NCI-H345 (cell line): Measurements from ENCODE around the gene PDLIM5.

ENCODE experiments used
- DNase-seq: peaks from one replicate; lab custom pipeline; 2025; lab: John Stamatoyannopoulos, UW

Gene PDLIM5

DNA sequence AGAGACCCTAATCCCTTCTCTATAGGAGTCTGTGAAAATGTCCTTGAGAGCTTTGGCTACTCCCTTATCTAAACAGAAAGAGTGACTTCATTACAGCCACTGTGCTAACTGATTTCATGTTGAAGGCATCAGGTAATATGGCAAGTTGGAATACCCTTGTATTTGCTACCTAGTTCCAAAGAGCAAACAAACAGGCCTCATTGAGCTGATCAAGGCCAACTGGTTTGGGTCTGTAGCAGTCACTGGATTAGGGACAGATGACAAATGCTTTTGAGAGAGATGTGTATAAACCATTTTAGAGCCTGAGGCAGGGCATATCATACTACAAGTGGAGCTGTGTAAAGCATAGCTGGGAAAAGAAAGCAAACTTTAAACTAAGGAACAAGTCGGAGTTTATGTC lies 22.9 kb upstream of the PDLIM5 start:
- DNase-seq = no peak

DNA sequence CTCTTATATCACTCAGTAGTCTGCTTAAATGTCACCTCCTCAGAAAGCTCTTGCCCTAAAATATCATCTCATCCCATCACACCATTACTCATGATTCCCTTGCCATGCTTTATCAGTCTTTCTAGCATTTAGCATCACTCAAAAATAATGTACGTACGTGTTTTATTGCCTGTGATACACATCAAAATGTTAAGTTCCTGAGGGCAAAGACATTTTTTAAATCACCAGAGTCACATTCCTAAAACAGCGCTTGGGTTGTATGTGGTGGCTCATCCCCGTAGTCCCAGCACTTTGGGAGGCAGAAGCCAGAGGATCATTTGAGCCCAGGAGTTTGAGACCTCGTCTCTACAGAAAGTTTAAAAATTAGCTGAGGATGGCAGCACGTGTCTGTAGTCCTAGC lies 21.3 kb upstream of the PDLIM5 start:
- no peak for DNase-seq

DNA sequence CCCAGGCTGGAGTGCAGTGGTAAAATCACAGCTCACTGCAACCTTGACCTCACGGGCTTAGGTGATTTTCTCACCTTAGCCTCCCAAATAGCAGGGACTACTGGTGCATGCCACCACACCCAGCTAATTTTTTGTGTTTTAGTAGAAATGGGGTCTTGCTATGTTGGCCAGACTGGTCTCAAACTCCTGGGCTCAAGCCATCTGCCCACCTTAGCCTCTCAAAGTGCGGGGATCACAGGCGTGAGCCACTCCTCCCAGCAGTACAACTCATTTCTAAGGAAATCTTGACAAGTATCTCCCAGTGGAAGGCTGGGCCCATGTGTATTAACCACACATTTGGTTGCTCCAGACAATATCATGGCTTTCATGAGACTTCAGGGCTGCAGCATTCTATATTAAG lies 20.4 kb upstream of the PDLIM5 start:
- no peak for DNase-seq

DNA sequence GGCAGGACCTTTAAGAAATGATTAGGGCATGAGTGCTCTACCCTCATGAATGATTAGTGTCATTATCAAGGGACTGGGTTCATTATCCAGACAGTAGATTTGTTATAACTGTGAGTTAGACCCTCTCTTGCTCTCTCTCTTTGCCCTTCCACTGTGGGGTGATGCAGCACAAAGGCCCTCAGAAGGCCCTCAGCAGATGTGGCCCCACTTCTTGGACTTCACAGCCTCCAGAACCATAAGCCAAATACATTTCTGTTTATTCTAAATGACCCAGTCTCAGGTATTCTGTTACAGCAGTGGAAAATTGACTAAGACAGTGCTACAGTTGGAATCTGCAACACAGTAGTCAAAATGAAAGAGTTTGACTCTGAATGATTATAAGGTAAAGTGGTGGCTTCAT lies 17.2 kb upstream of the PDLIM5 start:
- DNase-seq = no peak

DNA sequence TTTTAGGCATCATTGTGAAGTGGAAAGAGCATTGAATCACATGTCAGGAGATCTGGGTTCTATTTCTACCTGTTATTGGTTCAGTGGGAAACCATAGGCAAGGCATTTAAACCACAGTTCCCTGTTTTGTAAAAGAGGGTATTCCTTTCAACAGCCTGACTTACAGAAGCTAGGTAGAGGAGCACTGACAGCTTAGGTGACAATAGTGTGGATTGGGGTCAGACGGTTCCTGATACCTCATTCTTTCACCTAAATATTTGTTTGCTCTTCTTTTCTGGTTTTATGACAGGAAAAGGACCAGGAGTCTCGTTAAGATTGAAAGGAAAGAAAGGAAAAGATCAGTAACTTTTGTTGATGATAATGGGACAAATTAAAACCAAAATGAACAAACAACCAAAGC lies 15.9 kb upstream of the PDLIM5 start:
- DNase-seq = no peak

DNA sequence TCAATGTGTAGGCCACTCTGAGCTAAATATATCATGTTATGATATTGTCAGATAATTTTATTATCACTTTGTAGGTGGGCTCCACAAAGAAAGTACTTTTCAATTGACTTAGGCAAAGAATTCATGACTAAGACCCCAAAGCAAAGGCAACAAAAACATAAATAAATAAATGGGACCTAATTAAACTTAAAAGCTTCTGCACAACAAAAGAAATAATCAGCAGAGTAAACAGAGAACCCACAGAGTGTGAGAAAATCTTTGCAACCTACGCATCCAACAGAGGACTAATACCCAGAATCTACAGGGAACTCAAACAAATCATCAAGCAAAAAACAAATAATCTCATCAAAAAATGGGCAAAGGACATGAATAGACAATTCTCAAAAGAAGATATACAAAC lies 15.2 kb upstream of the PDLIM5 start:
- DNase-seq = no peak

DNA sequence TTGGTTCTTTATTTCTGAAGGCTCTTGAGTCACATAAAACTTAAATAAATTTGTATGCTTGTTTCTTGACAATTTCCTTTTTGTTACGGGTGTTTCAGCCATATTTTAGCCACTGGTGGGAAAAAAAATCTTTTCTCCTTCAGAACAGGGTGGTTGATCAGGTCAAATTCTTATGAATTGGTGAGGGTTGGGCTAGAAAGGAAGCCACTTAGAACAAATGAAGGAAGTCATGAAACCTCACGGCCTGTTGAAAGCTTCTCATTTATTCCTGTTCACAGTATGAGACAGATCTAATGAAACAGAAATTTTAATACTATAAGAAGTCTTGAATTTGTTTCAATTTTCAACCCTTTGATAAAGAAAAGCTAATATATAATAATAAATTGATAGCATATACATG lies 12.1 kb upstream of the PDLIM5 start:
- no peak for DNase-seq

DNA sequence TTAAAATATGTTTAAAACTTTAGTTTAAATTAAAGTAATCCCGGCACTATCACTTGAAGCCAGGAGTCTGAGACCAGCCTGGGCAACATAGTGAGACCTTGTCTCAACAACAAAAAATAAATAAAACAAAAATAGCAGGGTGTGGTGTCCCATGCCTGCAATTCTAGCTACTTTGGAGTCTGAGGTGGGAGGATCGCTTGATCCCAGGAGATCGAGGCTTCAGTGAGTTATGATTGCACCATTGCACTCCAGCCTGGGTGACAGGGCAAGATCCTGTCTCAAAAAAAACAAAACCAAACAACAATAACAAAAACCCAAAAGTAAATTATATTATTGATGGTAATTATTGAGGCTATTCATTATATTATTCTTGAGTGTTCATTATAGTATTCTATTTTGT lies 9.9 kb upstream of the PDLIM5 start:
- DNase-seq = no peak

DNA sequence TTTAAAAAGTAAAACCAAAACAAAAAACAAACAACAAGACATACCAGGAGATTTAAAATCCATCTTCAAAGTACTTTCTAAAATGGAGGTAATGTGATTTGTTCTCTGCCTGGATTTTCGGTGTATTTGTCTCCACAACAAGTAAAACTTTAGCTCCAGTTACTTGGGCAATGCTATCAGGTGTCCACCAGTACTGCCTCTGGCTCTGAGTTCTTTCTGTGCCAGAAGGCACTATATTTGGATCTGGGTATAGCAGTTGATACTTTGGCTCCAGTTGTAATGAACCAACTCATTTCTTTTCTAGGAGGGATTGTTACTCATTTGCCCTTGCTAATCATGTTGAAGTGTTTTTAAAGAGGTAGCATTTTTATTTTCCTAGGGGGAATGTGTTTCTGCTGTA lies 9.5 kb upstream of the PDLIM5 start:
- no peak for DNase-seq

DNA sequence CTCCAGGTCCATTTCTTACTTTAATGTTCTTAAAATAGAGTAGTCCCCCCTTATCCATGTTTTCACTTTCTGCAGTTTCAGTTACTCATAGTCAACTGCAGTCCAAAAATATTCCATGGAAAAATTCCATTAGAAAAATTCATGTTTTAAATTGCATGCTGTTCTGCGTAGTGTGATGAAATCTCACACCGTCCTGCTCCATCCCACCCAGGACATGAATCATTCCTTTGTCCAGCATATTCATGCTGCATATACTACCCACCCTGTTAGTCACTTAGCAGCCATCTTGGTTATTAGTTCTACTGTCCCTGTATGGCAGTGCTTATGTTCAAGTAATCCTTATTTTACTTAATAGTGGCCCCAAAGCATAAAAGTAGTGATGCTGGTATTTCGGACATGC lies 5.4 kb upstream of the PDLIM5 start:
- DNase-seq = no peak

DNA sequence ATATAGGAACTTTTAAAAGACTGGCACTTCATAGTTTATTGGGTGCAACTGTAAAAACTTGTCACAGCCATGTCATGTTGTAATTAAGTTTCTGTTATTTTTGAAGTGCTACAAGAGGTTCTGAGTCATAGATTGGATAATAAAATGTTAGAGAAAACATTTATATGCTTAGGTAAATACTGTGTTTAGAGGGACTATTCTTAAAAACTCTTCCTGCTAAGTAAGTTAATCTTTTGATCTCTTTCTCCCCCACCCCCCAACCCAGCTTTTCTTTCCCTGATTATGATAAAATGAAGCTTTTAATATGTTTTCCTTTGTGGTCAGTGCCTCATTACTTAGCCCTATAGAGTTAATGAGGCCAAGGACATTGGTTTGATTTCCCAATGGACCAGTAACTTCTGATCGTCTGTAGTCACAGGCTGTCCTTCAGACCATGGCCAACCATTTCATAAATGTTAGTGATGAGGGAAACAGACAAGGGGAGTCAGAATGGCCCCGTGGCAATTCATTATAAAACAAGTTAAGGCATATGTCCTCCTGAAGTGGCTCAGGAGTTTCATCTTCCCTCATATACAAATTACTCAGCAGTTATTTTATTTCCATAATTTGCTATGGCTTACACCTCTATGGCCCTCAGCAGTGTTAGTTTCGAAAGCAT lies 3.9 kb upstream of the PDLIM5 start:
- no peak for DNase-seq

DNA sequence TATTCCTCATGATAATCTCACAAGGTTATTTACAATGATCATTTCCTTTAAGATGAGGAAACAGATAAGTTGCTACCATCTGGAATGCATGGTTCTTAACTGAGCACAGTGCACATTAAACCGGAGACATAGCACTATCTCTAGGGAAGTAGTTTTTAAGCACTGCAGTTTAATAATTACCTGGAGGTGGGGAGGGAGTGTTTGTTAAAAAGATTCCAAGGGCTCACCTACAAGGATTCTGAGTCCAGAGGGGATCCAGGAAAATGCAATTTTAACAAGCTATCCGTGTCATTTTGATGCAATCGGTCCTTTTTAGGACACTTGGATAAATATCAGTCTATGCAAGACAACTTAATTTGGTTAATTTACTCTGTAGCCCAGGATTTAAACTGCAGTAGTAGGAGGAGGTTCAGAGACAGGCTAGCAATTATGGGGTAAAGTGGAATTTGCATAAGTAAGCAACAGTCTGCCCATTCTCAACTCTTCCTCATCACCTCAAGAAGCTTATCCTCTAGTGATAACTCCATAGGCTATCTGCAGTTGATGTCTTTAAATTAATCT lies 2.8 kb upstream of the PDLIM5 start:
- DNase-seq = no peak

DNA sequence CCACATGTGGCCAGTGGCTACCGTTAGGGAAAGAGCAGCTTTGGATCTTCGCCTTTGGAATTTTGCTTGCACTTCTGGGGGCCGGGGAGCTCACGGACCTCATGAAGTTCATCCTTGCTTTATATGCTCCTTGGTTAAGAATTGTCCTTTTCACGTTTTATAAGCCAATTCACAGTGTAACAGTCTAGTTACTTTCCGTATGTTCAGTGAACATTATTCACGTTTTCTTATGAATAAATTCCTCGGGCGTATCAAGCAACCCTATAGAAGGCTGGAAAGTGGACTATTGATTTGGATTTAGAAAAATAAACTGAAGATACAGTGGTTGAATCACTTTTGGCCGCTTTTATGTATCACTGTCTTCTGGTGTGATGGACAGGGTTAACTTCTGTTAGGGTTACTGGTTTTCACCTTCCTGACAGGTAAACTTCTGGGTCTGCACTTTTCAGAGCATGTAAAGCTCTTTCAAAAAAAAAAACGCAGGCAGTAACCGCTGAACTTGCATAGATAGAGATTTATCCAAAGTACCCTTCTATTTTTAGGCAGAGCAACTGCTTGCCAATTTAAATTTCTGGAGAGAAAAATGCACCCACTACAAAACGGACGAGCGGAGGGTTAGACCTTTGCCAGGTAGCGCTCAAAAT lies 569 bp upstream of the PDLIM5 start:
- DNase-seq = no peak

DNA sequence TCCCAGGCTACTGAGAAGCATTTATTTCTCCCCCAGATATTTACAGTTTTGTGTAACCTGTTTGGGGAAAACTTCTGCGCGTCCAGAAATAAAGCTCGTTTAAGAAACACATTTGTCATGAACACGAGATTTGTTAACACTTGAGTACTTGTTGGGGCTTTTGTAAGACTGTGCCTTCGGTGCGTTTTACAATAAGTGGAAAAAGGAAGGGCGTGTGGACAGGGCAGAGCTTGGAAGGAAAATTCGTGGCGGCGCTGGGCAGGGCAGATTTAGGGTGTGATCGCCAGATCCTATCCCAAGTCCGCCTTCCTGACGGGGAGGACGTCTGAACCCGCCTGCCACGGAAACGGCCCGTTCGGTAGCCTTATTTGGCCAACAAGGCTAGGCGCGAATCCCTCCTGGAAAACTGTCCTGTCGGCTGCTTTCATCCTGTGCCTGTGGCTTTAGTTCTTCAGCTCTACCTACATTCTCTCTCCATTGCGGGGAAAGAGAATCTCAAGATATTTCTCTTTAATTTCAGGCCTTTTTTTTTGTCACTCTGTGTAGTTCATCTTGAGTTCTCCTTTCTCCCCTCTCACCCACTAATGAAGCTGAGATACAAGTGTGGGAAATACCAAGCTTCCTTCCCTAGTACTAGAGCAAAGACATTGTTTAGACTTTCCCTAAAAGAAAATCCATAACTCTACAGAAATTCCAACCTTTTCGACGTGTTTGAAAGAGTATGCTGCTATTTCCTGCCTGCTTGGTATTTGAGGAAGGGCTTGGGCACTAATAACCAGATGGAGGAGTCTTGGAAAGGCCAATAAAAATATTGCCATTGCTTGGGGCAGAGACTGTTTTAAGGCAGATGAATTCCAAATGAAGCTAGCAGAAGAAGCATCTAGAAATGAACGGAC lies 982 bp downstream of the PDLIM5 start:
- peak; percentile 25 for DNase-seq

DNA sequence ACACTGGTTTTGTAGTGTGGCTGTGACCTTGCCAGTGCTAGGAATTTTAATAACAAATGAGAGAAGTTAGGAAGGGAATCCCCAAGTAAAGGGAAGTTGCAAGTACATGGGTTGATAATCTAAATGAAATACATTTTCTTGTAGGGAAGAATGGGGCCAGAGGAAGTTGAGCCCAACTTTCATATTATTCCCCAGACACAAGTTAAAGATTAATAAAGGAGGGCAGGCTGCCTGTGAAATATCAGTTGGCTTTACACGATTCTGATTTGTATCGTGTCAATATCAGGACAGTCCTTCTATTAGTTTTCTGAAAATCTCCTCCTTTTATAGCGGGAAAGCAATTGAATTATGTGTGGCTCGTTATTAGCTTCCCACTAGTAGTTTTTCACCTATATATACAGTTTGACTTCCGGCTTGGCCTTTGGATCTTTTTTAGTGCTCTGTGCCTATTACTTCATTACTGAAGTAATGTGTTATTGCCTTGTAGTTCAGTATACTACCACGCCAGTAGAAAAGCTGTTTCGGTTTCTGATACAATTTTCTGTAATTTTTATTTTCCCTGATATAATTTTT lies 1.7 kb downstream of the PDLIM5 start:
- no peak for DNase-seq

DNA sequence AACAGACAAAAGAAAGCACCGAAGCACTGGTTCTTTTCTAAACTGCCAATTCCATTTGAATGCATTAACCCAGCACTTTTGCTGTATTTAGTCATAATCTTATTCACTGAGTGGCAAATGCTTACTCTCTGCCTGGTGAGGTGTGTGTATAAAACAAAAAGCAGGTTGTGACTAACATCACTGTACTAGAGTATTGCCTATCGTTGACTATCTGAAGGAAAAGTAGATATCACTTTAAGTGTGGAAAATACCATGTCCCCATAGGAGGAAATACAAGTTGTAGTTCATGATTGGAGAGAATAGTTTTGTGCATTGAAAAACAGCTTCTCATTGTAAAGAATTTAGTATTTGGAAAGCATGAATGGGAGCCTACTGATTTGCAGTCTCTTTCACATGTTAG lies 2.7 kb downstream of the PDLIM5 start:
- no peak for DNase-seq

DNA sequence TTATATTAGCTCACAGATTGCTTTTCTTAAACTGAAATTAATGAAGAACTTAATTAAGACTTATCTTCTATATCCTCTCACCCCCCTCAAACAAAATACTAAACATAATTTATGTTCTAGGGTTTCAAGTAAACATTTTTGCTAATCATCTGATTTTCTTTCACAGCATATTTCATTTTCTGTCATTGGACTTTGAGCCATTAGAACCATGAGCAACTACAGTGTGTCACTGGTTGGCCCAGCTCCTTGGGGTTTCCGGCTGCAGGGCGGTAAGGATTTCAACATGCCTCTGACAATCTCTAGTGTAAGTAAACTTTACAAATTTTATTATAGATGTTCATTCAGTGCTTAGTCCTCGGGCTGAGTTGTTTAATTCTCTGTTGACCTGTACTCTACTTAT lies 3.3 kb downstream of the PDLIM5 start:
- no peak for DNase-seq

DNA sequence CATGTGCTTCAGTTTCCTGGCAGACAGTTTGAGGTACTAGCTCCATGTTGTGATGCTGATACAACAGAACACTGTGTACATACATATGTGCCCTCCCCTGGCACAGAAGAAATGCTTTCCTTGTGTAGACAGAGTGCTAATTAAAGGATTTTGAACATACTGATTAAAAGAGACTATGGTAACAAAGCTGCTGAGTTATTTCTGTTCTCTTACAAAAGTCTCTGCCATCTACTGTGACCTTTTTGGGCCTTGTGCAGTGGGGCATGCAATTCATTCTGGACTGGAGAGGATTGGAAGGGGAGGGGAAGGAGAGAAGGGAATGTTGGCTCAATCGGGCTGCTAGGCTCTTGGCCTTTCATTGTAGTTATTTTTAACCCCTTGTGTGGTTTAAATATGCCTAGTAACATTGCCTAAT lies 6.0 kb downstream of the PDLIM5 start:
- DNase-seq = no peak

DNA sequence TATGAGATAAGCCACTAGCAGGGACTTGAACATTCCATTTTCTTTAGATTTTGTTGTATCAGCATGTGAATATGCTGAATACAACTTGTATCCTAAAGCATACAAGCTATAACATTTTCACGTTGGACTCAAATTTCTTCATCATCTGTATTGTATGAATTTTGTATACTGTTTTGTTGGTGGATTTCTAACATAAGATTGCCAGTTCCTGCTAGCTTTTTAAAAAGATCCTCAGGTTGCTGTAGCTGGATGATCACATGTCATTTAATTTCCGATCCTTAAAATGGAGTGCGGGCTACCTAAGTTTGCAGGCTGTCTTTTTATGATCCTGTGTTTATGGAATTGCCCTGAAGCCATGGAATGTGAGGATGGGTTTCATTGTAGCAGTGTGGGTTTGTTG lies 6.9 kb downstream of the PDLIM5 start:
- DNase-seq = no peak

DNA sequence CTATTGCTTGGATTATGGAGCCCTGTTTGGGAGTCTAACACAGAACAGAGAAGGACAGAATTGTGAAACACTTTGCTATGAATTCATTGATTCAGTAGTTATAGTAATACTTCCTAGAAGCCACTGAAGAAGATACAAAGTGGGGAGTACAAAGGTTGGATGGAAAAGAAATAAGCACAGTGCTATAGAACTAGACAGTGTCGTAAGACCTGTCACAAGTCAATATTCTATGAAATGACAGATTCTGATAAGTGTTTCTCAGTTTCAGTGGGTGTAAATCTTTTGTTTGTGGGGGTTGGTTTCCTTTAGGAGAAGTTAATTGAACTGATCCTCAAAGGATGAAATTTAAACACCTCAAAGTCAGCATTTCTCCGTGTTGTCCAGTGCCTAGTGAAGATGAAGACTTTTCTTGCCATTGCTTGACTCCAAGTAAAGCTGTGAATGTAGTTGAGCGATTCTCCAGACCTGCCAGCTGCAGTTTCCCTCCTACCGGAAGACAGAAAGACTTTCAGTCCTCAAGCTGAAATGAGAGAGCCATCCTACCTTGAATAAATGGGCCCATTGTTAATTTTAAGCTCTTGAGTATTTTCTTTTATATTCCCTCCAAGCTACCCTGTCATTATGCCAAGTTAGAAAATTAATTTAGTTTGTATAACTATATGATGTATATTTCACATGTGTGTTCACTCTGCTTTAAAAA lies 7.9 kb downstream of the PDLIM5 start:
- DNase-seq = no peak

DNA sequence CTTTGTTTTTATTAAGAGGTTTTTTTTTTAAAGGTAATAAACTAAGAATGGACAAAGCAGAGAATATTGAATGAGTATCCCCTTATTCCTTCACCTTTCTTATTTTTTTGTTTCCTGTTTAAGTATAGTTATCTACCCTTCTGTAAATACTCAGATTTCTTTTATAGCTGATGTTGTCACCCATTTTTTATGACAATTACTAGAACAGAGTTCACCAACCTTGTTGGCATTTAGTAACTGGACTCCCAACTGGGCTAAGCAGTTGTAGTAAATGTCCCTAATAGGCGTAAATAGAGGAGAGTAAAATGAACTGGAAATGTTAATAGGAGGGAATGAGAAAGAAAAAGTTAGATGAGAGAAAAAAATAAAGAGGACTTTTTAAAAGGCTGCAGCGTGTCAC lies 9.8 kb downstream of the PDLIM5 start:
- DNase-seq = no peak

DNA sequence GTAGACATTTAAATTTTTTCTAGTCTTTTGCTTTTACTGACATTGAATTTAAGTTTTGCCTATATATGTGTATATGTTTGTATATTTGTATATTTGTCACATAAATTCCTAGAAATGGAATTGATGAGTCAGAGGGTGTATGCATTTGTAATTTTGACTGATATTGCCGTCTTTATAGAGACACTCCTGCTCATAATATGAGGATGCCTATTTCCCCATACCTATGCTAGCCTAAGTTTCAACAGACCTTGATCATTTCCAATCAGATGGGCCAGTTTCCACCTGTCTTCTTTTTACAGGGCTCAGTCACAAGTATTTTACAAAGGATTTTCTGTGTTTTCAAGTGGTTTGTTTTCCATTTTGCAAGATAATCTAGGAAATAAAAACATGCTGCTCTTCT lies 10.8 kb downstream of the PDLIM5 start:
- DNase-seq = no peak
